MM.1S (cell line): ENCODE data around the gene WDR31.

Source experiments
- DNase-seq: peaks from one replicate; pipeline ENCODE4 v3.0.0-alpha.2; 2015
- H2AFZ ChIP-seq: fragments of 300-600 bp; sonication (generic); 2 replicates; pipeline ENCODE4 v1.6.0; 2016; ENCODE audit warnings: antibody characterized with exemption, low read length
- H3F3A ChIP-seq: fragments of 300-600 bp; sonication (generic); 2 replicates; pipeline ENCODE4 v1.6.1; 2016; ENCODE audit warnings: mild to moderate bottlenecking, antibody characterized with exemption, low read length, moderate library complexity, mixed read lengths; ENCODE audit not compliant: insufficient read depth
- H3K27ac ChIP-seq: fragments of 300-600 bp; sonication (generic); 2 replicates; pipeline ENCODE4 v1.5.1; 2016; ENCODE audit warnings: mild to moderate bottlenecking, low read length
- H3K27me3 ChIP-seq: fragments of 300-600 bp; sonication (generic); replicated peaks from 2 replicates; pipeline ENCODE4 v1.6.0; 2016; ENCODE audit warnings: low read length; ENCODE audit not compliant: insufficient read depth
- H3K36me3 ChIP-seq: fragments of 300-600 bp; sonication (generic); replicated peaks from 2 replicates; pipeline ENCODE4 v1.6.1; 2016; ENCODE audit warnings: mild to moderate bottlenecking, low read length, mixed read lengths; ENCODE audit not compliant: insufficient read depth
- H3K4me1 ChIP-seq: fragments of 300-600 bp; sonication (generic); 2 replicates; pipeline ENCODE4 v1.6.1; 2016; ENCODE audit warnings: low read length, mixed read lengths
- H3K4me2 ChIP-seq: fragments of 300-600 bp; sonication (generic); 2 replicates; pipeline ENCODE4 v1.6.0; 2016; ENCODE audit warnings: low read depth, low read length
- H3K4me3 ChIP-seq: fragments of 300-600 bp; sonication (generic); 2 replicates; pipeline ENCODE4 v1.5.1; 2016; ENCODE audit warnings: low read length, mixed read lengths
- H3K79me2 ChIP-seq: fragments of 300-600 bp; sonication (generic); 2 replicates; pipeline ENCODE4 v1.6.1; 2016; ENCODE audit warnings: mixed run types, low read length, mixed read lengths
- H3K9ac ChIP-seq: fragments of 300-600 bp; sonication (generic); 2 replicates; pipeline ENCODE4 v1.6.1; 2016; ENCODE audit warnings: low read length, mixed read lengths
- H3K9me2 ChIP-seq: fragments of 300-600 bp; sonication (generic); replicated peaks from 2 replicates; pipeline ENCODE4 v1.6.1; 2016; ENCODE audit warnings: mild to moderate bottlenecking, low read length, mixed read lengths; ENCODE audit not compliant: insufficient read depth
- H3K9me3 ChIP-seq: fragments of 300-600 bp; sonication (generic); replicated peaks from 2 replicates; pipeline ENCODE4 v1.6.1; 2016; ENCODE audit warnings: mild to moderate bottlenecking, low read length, mixed read lengths; ENCODE audit not compliant: insufficient read depth
- H4K20me1 ChIP-seq: fragments of 300-600 bp; sonication (generic); 2 replicates; pipeline ENCODE4 v1.6.1; 2016; ENCODE audit warnings: mild to moderate bottlenecking, low read length, moderate library complexity, mixed read lengths; ENCODE audit not compliant: insufficient read depth
- CTCF ChIP-seq: fragments of 300-600 bp; sonication (generic); IDR thresholded peaks from 2 replicates; pipeline ENCODE4 v1.5.1; 2016; ENCODE audit warnings: antibody characterized with exemption, low read length, mixed read lengths
- EZH2 ChIP-seq: fragments of 300-600 bp; sonication (generic); optimal IDR thresholded peaks from 2 replicates; pipeline ENCODE3; 2017; ENCODE audit warnings: low read depth, mild to moderate bottlenecking, antibody characterized with exemption, low read length, mixed read lengths
- EZH2phosphoT487 ChIP-seq: fragments of 300-600 bp; sonication (generic); IDR thresholded peaks from 2 replicates; pipeline ENCODE4 v1.6.1; 2018; ENCODE audit warnings: antibody characterized with exemption, low read length

WDR31 gene

GRCh38 chr9:113313261-113313660, 26.8 kb downstream of the WDR31 start:
- Histone ChIP-seq H3F3A (0 out of 2 replicates have a peak, but pooled peaks cover 5% of the 10 kb centered on the region), H3K4me1 (peaks cover 13% of the 10 kb centered on the region), H3K4me3 (no peak overlapping the region), H3K4me2 (no peak overlapping the region), H4K20me1 (no peaks in the 10 kb centered on the region), H3K79me2 (no peaks in the 10 kb centered on the region), H3K27ac (no peak overlapping the region), H3K9me3 (no peaks in the 10 kb centered on the region), H3K27me3 (no peaks in the 10 kb centered on the region), H2AFZ (no peak overlapping the region), H3K9ac (no peak overlapping the region), H3K9me2 (no peaks in the 10 kb centered on the region), H3K36me3 (no peaks in the 10 kb centered on the region)
- TF ChIP-seq EZH2 (no peak), CTCF (no peak), EZH2phosphoT487 (no peak)
- no peak for DNase-seq

- Histone ChIP-seq H3K79me2 (no peaks in the 10 kb centered on the region), H2AFZ (no peak overlapping the region), H4K20me1 (no peaks in the 10 kb centered on the region), H3K4me2 (peak overlapping the region; percentile 27; the same call in 1 of the 2 replicates), H3K9me3 (no peaks in the 10 kb centered on the region), H3K9me2 (no peaks in the 10 kb centered on the region), H3K36me3 (no peaks in the 10 kb centered on the region), H3K4me3 (no peak overlapping the region), H3K4me1 (peaks cover 13% of the 10 kb centered on the region), H3K9ac (no peak overlapping the region), H3K27ac (no peak overlapping the region), H3K27me3 (no peaks in the 10 kb centered on the region), H3F3A (0 out of 2 replicates have a peak, but pooled peaks cover 5% of the 10 kb centered on the region)
- peak; percentile 15 for DNase-seq
- TF ChIP-seq EZH2phosphoT487 (no peak), EZH2 (no peak), CTCF (no peak)
Observed at GRCh38 chr9:113311961-113312360, 28.1 kb downstream of the WDR31 start.

GRCh38 chr9:113310538-113310937, 29.5 kb downstream of the WDR31 start:
- H3K9me2 ChIP-seq, result no peaks in the 10 kb centered on the region
- H3K4me1 ChIP-seq, result peaks cover 13% of the 10 kb centered on the region
- H3K9ac ChIP-seq, result no peak overlapping the region
- no peak overlapping the region for H3K4me2 ChIP-seq
- no peak overlapping the region for H3K27ac ChIP-seq
- no peak overlapping the region for H2AFZ ChIP-seq
- no peaks in the 10 kb centered on the region for H3K9me3 ChIP-seq
- no peak for DNase-seq
- no peak overlapping the region for H3K4me3 ChIP-seq
- no peaks in the 10 kb centered on the region for H3K79me2 ChIP-seq
- H3F3A ChIP-seq, result 0 out of 2 replicates have a peak, but pooled peaks cover 5% of the 10 kb centered on the region
- no peaks in the 10 kb centered on the region for H3K27me3 ChIP-seq
- H3K36me3 ChIP-seq, result no peaks in the 10 kb centered on the region
- no peak for TF ChIP-seq EZH2
- TF ChIP-seq EZH2phosphoT487, result no peak
- no peak for TF ChIP-seq CTCF
- H4K20me1 ChIP-seq, result no peaks in the 10 kb centered on the region
